HepG2 (cell line): ENCODE measurements around the gene NGLY1. TPM values are rescaled to one million over a fixed set of nuclear protein-coding genes. Genes with fewer than 3 reads are reported as not detected.

ENCODE experiments used
- ATAC-seq: fragments of 200-7000 bp; cut with Tn5 transposase; 3 replicates; pipeline ENCODE4 v1.9.1; 2020; ENCODE audit warnings: mild to moderate bottlenecking, moderate library complexity
- BruUV-seq: library from RNA; stranded (reverse); fragments of 400-500 nt; replicated peaks from 2 replicates; lab custom pipeline; 2021; lab: Mats Ljungman, UMichigan
- CTCF ChIA-PET: fragments of 300-600 bp; formaldehyde crosslinking; extraction: SDS; loops from one replicate; lab custom pipeline; 2021; ENCODE audit warnings: low total read pairs, inconsistent platforms, low intra/inter-chr PET ratio; lab: Yijun Ruan, JAX
- POLR2A ChIA-PET: fragments of 350-600 bp; sonication (Branson Sonifier 250); formaldehyde crosslinking; loops from one replicate; lab custom pipeline; 2020; ENCODE audit warnings: antibody characterized with exemption, inconsistent platforms; lab: Yijun Ruan, JAX
- DNase-seq: peaks from one replicate; pipeline ENCODE4 v3.0.0-alpha.2; 2015; ENCODE audit warnings: low spot score
- FAIRE-seq: peaks from 3 replicates; lab custom pipeline; 2011; peaks lifted over from hg19 to GRCh38; lab: Jason Lieb, UNC
- H2AFZ ChIP-seq: one replicate; pipeline ENCODE4 v1.6.1; 2011; ENCODE audit warnings: low read length, inconsistent platforms
- H3K27ac ChIP-seq: fragments of 300-600 bp; 3 replicates; pipeline ENCODE4 v1.8.0; 2011; ENCODE audit warnings: mixed run types, mild to moderate bottlenecking, mixed read lengths, low read length, inconsistent platforms; ENCODE audit not compliant: insufficient read depth; ENCODE audit errors: extremely low read length
- H3K27me3 ChIP-seq, 2 experiments: fragments of 200-600 bp in 1 of 2; 2 replicates in 1 of 2; 3 replicates in 1 of 2; pipeline versions ENCODE4 v1.6.0 to v1.8.0; 2011; ENCODE audit warnings: low read length in 2 of 2, mild to moderate bottlenecking in 2 of 2, moderate library complexity in 2 of 2, inconsistent platforms in 1 of 2; ENCODE audit not compliant: insufficient read depth in 2 of 2, control insufficient read depth in 1 of 2
- H3K36me3 ChIP-seq, 2 experiments: fragments of 200-600 bp in 1 of 2; replicated peaks in 1 of 2; 2 replicates in 1 of 2; 3 replicates in 1 of 2; pipeline versions ENCODE4 v1.5.1 to v1.8.0; 2011; ENCODE audit warnings: low read length in 2 of 2, inconsistent platforms in 1 of 2; ENCODE audit not compliant: insufficient read depth in 2 of 2, control insufficient read depth in 1 of 2
- H3K4me1 ChIP-seq: 2 replicates; pipeline ENCODE4 v1.5.1; 2012; ENCODE audit warnings: low read length, inconsistent platforms; ENCODE audit not compliant: insufficient read depth
- H3K4me2 ChIP-seq: 2 replicates; pipeline ENCODE4 v1.6.0; 2011; ENCODE audit warnings: low read depth, low read length, inconsistent platforms
- H3K4me3 ChIP-seq, 3 experiments: fragments of 200-600 bp in 1 of 3; sonication (generic), shearing (Covaris generic) in 1 of 3; replicated peaks in 1 of 3; 2 replicates each; pipeline ENCODE4 v1.5.1; 2011 to 2016; ENCODE audit warnings: low read length in 3 of 3, inconsistent platforms in 2 of 3, low read depth in 2 of 3, mild to moderate bottlenecking in 2 of 3, control low read depth in 1 of 3, mixed read lengths in 1 of 3; ENCODE audit not compliant: insufficient read depth in 1 of 3
- H3K79me2 ChIP-seq: one replicate; pipeline ENCODE4 v1.6.1; 2011; ENCODE audit warnings: low read length, inconsistent platforms; ENCODE audit not compliant: insufficient read depth
- H3K9ac ChIP-seq: 2 replicates; pipeline ENCODE4 v1.6.0; 2011; ENCODE audit warnings: mild to moderate bottlenecking, low read depth, low read length, inconsistent platforms; ENCODE audit not compliant: insufficient read depth
- H3K9me3 ChIP-seq: 2 replicates; pipeline ENCODE4 v1.5.1; 2012; ENCODE audit warnings: mild to moderate bottlenecking, low read length
- H4K20me1 ChIP-seq: 2 replicates; pipeline ENCODE4 v1.6.0; 2011; ENCODE audit warnings: inconsistent platforms, mild to moderate bottlenecking, low read length, moderate library complexity; ENCODE audit not compliant: insufficient read depth
- CEBPB ChIP-seq: IDR thresholded peaks from 2 replicates; pipeline ENCODE4 v1.6.1; 2011; ENCODE audit warnings: low read depth, low read length, improper control_type of control experiment, borderline replicate concordance
- ERF ChIP-seq: IDR thresholded peaks from 2 replicates; pipeline ENCODE4 v1.6.1; 2018; ENCODE audit warnings: missing biosample characterization, missing genetic modification reagents
- HNRNPK ChIP-seq: fragments of 200-400 bp; formaldehyde crosslinking; IDR thresholded peaks from 2 replicates; pipeline ENCODE4 v1.6.1; 2018; ENCODE audit warnings: low read length, low read depth, moderate library complexity, mild to moderate bottlenecking; ENCODE audit not compliant: poor library complexity, severe bottlenecking
- SP140L ChIP-seq: sonication (generic); formaldehyde crosslinking; IDR thresholded peaks from 2 replicates; pipeline ENCODE4 v1.4.0; 2020; ENCODE audit warnings: missing genetic modification reagents, borderline replicate concordance
- YEATS4 ChIP-seq: sonication (generic); formaldehyde crosslinking; IDR thresholded peaks from 2 replicates; pipeline ENCODE4 v1.4.0; 2020; ENCODE audit warnings: missing genetic modification reagents, borderline replicate concordance
- WGBS: methylation state at CpG from one replicate; pipeline ENCODE4 v1.1.6; 2017; ENCODE audit warnings: low lambda C conversion rate; 5-methylcytosine and 5-hydroxymethylcytosine counted together
- in situ Hi-C: cut with HindIII; loops from 2 replicates; pipeline ENCODE4 v1.10.0; 2017; ENCODE audit warnings: low pct_unique_long_range_greater_than_20kb; ENCODE audit not compliant: extremely low pct_ligation_motif_present
- intact Hi-C: fragments of 100-400 bp; cut with micrococcal nuclease; formaldehyde crosslinking; loops from one replicate; pipeline ENCODE4 v1.10.0; 2022; ENCODE audit not compliant: unreplicated experiment
- polyA plus RNA-seq, 8 experiments: library from polyadenylated mRNA; depleted of rRNA in 3 of 8; stranded (reverse) in 7 of 8; unstranded in 1 of 8; fragments of >200 nt; fragmentation: Illumina TruSeq in 4 of 8; extraction: Trizol in 4 of 8; gene quantifications; 2 replicates each; pipeline versions ENCODE4 v1.2.1 to v1.2.3, GENCODE V29; 2011 to 2016; ENCODE audit warnings: low read depth in 4 of 8, missing spikeins in 1 of 8, mixed read lengths in 1 of 8; ENCODE audit not compliant: insufficient read depth in 1 of 8
- total RNA-seq, 5 experiments: library from RNA; depleted of rRNA; stranded (reverse); fragments of >200 nt; fragmentation: Illumina TruSeq; extraction: Trizol; gene quantifications; 2 replicates each; pipeline ENCODE4 v1.2.3, GENCODE V29; 2016; ENCODE audit warnings: low read depth in 1 of 5
- TF ChIP-seq, protein P1 (sequence below): fragments of 450-650 bp; IDR thresholded peaks from 2 replicates; pipeline ENCODE4 v1.6.1; 2017; ENCODE audit warnings: mild to moderate bottlenecking

The NGLY1 gene
- total and polyA plus RNA-seq, 2 of the 13 experiments (the other 11 are each of a cell fraction or from before 2014, with no cell fraction given) = 28.2 to 44.5 TPM

DNA sequence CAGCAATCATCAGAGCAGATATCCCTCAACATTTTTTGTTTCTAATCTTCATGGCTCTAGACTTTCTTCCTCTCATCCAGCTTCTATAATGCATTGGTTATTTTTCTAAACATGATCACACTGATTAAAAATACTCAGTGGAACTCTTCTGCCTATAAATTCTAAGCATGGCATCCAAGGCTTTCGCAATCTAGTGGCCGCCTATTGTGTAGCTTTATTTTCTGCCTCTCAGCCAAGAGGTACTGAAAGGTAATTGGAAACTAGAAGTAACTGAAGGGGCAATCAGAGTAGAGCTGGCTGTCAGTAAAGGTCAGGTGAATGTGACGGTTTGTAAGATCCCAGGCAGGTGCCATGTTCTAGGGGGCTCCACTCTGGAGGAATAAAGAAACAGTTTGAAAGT lies 40.1 kb upstream of the NGLY1 start:
- Histone ChIP-seq H2AFZ (no peak overlapping the region), H3K36me3 (no peaks in the 10 kb centered on the region), H3K4me3 (no peak overlapping the region), H3K4me2 (no peak overlapping the region), H3K27me3 (no peaks in the 10 kb centered on the region), H3K79me2 (no peaks in the 10 kb centered on the region), H3K27ac (no peak overlapping the region), H3K9ac (no peak overlapping the region), H3K4me1 (no peaks in the 10 kb centered on the region), H4K20me1 (no peaks in the 10 kb centered on the region), H3K9me3 (no peaks in the 10 kb centered on the region)
- in situ Hi-C loops (no loop called here), intact Hi-C loops (no loop called here)
- BruUV-seq = no TSS peak
- peak; percentile 44; the same call in 1 of the 2 replicates for TF ChIP-seq CEBPB
- no peak for TF ChIP-seq SP140L
- FAIRE-seq (no peak), DNase-seq (no peak), ATAC-seq (no peak)
- WGBS = 43% methylated on average over 3 of the region's 3 CpGs
- POLR2A ChIA-PET = no interaction called here
- CTCF ChIA-PET = no interaction called here

- no TSS peak for BruUV-seq
- intact Hi-C loops = no loop called here
- H3K36me3 ChIP-seq = no peaks in the 10 kb centered on the region
- H3K27ac ChIP-seq = no peak overlapping the region
- WGBS = 46% methylated on average over 4 of the region's 4 CpGs
- H3K9me3 ChIP-seq = no peaks in the 10 kb centered on the region
- ATAC-seq (no peak), DNase-seq (no peak), FAIRE-seq (no peak)
- no peak overlapping the region for H3K9ac ChIP-seq
- H3K27me3 ChIP-seq = no peaks in the 10 kb centered on the region
- ChIA-PET CTCF (no interaction called here), POLR2A (no interaction called here)
- peak; percentile 79 for TF ChIP-seq HNRNPK
- TF ChIP-seq ERF (CRISPR knock-in tag) = no peak
- TF ChIP-seq, protein P1, sequence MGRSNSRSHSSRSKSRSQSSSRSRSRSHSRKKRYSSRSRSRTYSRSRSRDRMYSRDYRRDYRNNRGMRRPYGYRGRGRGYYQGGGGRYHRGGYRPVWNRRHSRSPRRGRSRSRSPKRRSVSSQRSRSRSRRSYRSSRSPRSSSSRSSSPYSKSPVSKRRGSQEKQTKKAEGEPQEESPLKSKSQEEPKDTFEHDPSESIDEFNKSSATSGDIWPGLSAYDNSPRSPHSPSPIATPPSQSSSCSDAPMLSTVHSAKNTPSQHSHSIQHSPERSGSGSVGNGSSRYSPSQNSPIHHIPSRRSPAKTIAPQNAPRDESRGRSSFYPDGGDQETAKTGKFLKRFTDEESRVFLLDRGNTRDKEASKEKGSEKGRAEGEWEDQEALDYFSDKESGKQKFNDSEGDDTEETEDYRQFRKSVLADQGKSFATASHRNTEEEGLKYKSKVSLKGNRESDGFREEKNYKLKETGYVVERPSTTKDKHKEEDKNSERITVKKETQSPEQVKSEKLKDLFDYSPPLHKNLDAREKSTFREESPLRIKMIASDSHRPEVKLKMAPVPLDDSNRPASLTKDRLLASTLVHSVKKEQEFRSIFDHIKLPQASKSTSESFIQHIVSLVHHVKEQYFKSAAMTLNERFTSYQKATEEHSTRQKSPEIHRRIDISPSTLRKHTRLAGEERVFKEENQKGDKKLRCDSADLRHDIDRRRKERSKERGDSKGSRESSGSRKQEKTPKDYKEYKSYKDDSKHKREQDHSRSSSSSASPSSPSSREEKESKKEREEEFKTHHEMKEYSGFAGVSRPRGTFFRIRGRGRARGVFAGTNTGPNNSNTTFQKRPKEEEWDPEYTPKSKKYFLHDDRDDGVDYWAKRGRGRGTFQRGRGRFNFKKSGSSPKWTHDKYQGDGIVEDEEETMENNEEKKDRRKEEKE = no peak
- no peak for TF ChIP-seq YEATS4 (CRISPR knock-in tag)
- no peak overlapping the region for H3K4me2 ChIP-seq
- H4K20me1 ChIP-seq = no peaks in the 10 kb centered on the region
- in situ Hi-C loops = no loop called here
- no peaks in the 10 kb centered on the region for H3K4me1 ChIP-seq
- H3K4me3 ChIP-seq = no peak overlapping the region
- H3K79me2 ChIP-seq = no peaks in the 10 kb centered on the region
- no peak overlapping the region for H2AFZ ChIP-seq
Observed at GRCh38 chr3:25821746-25822573, 38.7 kb upstream of the NGLY1 start.
